Measurements from ENCODE around the gene LRRC71.

GRCh38 chr1:156904187-156904959, 16.1 kb upstream of the LRRC71 start:
- no peak for TF ChIP-seq POLR2AphosphoS5 (IDR thresholded peaks at IDR 0.05)
- no peak for TF ChIP-seq POLR2A (IDR thresholded peaks at IDR 0.05)
- TF ChIP-seq, protein P1, sequence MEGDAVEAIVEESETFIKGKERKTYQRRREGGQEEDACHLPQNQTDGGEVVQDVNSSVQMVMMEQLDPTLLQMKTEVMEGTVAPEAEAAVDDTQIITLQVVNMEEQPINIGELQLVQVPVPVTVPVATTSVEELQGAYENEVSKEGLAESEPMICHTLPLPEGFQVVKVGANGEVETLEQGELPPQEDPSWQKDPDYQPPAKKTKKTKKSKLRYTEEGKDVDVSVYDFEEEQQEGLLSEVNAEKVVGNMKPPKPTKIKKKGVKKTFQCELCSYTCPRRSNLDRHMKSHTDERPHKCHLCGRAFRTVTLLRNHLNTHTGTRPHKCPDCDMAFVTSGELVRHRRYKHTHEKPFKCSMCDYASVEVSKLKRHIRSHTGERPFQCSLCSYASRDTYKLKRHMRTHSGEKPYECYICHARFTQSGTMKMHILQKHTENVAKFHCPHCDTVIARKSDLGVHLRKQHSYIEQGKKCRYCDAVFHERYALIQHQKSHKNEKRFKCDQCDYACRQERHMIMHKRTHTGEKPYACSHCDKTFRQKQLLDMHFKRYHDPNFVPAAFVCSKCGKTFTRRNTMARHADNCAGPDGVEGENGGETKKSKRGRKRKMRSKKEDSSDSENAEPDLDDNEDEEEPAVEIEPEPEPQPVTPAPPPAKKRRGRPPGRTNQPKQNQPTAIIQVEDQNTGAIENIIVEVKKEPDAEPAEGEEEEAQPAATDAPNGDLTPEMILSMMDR (IDR thresholded peaks at IDR 0.05), result no peak
- TF ChIP-seq EP300 (IDR thresholded peaks at IDR 0.05), result no peak
